K562 (cell line): ENCODE results near the gene TENM4.

Experiments used
- POLR3G ChIP-seq: IDR thresholded peaks from 2 replicates; pipeline ENCODE4 v1.6.1; 2011; ENCODE audit not compliant: insufficient read length, insufficient replicate concordance; ENCODE audit errors: extremely low read depth
- U2AF2 ChIP-seq: fragments of 200-400 bp; formaldehyde crosslinking; optimal IDR thresholded peaks from 2 replicates; pipeline ENCODE3; 2017; ENCODE audit warnings: low read depth, mild to moderate bottlenecking, low read length

- no peak for TF ChIP-seq U2AF2
- TF ChIP-seq POLR3G, result no peak
These were observed 17.9 kb upstream of the TENM4 start for GRCh38 chr11:79458709-79459108.
